Astrocyte (in vitro differentiated cells and primary cell): ENCODE measurements around the gene MYO7B.

Experiments used
- CTCF ChIP-seq: IDR thresholded peaks from 2 replicates; pipeline ENCODE4 v1.5.1; 2011; ENCODE audit warnings: low read depth, mild to moderate bottlenecking, inconsistent platforms, low read length, moderate library complexity; ENCODE audit not compliant: insufficient read depth
- EZH2 ChIP-seq: IDR thresholded peaks from 2 replicates; pipeline ENCODE4 v1.6.1; 2012; ENCODE audit warnings: mild to moderate bottlenecking, low read length, inconsistent platforms; ENCODE audit not compliant: insufficient read depth

GRCh38 chr2:127641846-127642507 lies 106.5 kb downstream of the MYO7B start:
- TF ChIP-seq EZH2 (no peak), CTCF (no peak)
